Stimulated activated CD4-positive, alpha-beta T cell treated with anti-CD3 and anti-CD28 coated beads, Interleukin-1b, Interleukin-23, amount 100 ng/mL, for 24 hours (primary cell): ENCODE data around the gene BUB1B.

Experiments
- DNase-seq, 4 experiments: peaks; one replicate each; pipeline ENCODE4 v3.0.0-alpha.2; 2020; ENCODE audit warnings: low read depth in 4 of 4, low spot score in 1 of 4

BUB1B gene

GRCh38 chr15:40182358-40183029 lies 21.6 kb downstream of the BUB1B start:
- no peak for DNase-seq

- DNase-seq = no peak
These were observed 23.0 kb downstream of the BUB1B start for GRCh38 chr15:40183636-40184463.

GRCh38 chr15:40190591-40190990 lies 29.7 kb downstream of the BUB1B start:
- DNase-seq = no peak

- no peak for DNase-seq
These were observed 32.1 kb downstream of the BUB1B start for GRCh38 chr15:40192942-40193341.

GRCh38 chr15:40197434-40197833 lies 36.6 kb downstream of the BUB1B start:
- DNase-seq = no peak

GRCh38 chr15:40198355-40199085 lies 37.7 kb downstream of the BUB1B start:
- DNase-seq = no peak

- DNase-seq = no peak
These were observed 43.2 kb downstream of the BUB1B start for GRCh38 chr15:40204100-40204499.

- peak in 2 of 4 experiments; percentile 18 to 19 for DNase-seq
These were observed 56.4 kb downstream of the BUB1B start for GRCh38 chr15:40217166-40217824.

- no peak for DNase-seq
These were observed 58.9 kb downstream of the BUB1B start for GRCh38 chr15:40219801-40220200.

- DNase-seq = no peak
These were observed 61.3 kb downstream of the BUB1B start for GRCh38 chr15:40222131-40222530.

- no peak for DNase-seq
These were observed 65.9 kb downstream of the BUB1B start for GRCh38 chr15:40226736-40227135.

GRCh38 chr15:40229316-40229715 lies 68.4 kb downstream of the BUB1B start:
- no peak for DNase-seq

- DNase-seq = no peak
These were observed 69.1 kb downstream of the BUB1B start for GRCh38 chr15:40229956-40230355.

GRCh38 chr15:40232625-40233070 lies 71.8 kb downstream of the BUB1B start:
- no peak for DNase-seq

GRCh38 chr15:40233727-40234577 lies 73.1 kb downstream of the BUB1B start:
- DNase-seq = no peak

GRCh38 chr15:40234783-40235182 lies 73.9 kb downstream of the BUB1B start:
- no peak for DNase-seq

GRCh38 chr15:40235201-40235885 lies 74.5 kb downstream of the BUB1B start:
- DNase-seq = no peak

GRCh38 chr15:40238532-40239403 lies 77.9 kb downstream of the BUB1B start, which contains the start of gene PAK6:
Gene PAK6 (plus strand): TSS chr15:40239063. CDS start chr15:40264786, 25,723 bp downstream.
- peak in 2 of 4 experiments; percentile 32 to 47 for DNase-seq

- no peak for DNase-seq
These were observed 78.5 kb downstream of the BUB1B start for GRCh38 chr15:40239404-40239692.
